WTC11 (cell line): Measurements from ENCODE around the gene ADI1. TPM values are rescaled to one million over a fixed set of nuclear protein-coding genes. Genes with fewer than 3 reads are reported as not detected.

Experiments
- ATAC-seq: fragments of 200-7000 bp; cut with Tn5 transposase; 2 replicates; pipeline ENCODE4 v1.10.0; 2021; ENCODE audit warnings: mild to moderate bottlenecking, moderate library complexity
- CTCF ChIA-PET: fragments of 300-600 bp; sonication (Branson Sonifier 250); formaldehyde crosslinking; loops from one replicate; lab custom pipeline; 2021; ENCODE audit warnings: antibody characterized with exemption; lab: Charles Lee
- POLR2A ChIA-PET: fragments of 350-600 bp; sonication (Branson Sonifier 250); formaldehyde crosslinking; loops from one replicate; lab custom pipeline; 2021; ENCODE audit warnings: antibody characterized with exemption; lab: Charles Lee
- DNase-seq: peaks from one replicate; pipeline ENCODE4 v3.0.0; 2021; ENCODE audit warnings: low spot score
- H3K27ac Mint-ChIP-seq: 2 replicates; pipeline ENCODE4 v1.8.0; 2021; ENCODE audit warnings: mixed read lengths
- H3K27me3 Mint-ChIP-seq: 2 replicates; pipeline ENCODE4 v1.8.0; 2021; ENCODE audit warnings: low read depth, mild to moderate bottlenecking, moderate library complexity, mixed read lengths
- H3K36me3 Mint-ChIP-seq: 2 replicates; pipeline ENCODE4 v1.8.0; 2021; ENCODE audit warnings: mixed read lengths
- H3K4me1 Mint-ChIP-seq: 2 replicates; pipeline ENCODE4 v1.8.0; 2022; ENCODE audit warnings: mixed read lengths
- H3K4me3 Mint-ChIP-seq: 2 replicates; pipeline ENCODE4 v1.8.0; 2021; ENCODE audit warnings: mild to moderate bottlenecking, moderate library complexity, mixed read lengths
- H3K9me3 Mint-ChIP-seq: 2 replicates; pipeline ENCODE4 v1.8.0; 2021; ENCODE audit warnings: mixed read lengths
- ATF2 ChIP-seq: sonication (generic); formaldehyde crosslinking; IDR thresholded peaks from 2 replicates; pipeline ENCODE4 v1.8.1; 2022; ENCODE audit warnings: low read depth, missing genetic modification reagents, borderline replicate concordance
- CREM ChIP-seq: sonication (generic); formaldehyde crosslinking; IDR thresholded peaks from 2 replicates; pipeline ENCODE4 v1.8.1; 2022; ENCODE audit warnings: mild to moderate bottlenecking, missing genetic modification reagents, moderate library complexity
- E2F4 ChIP-seq: sonication (generic); formaldehyde crosslinking; IDR thresholded peaks from 2 replicates; pipeline ENCODE4 v1.8.1; 2022; ENCODE audit warnings: low read depth, mild to moderate bottlenecking, moderate library complexity, missing genetic modification reagents, borderline replicate concordance
- E2F5 ChIP-seq: sonication (generic); formaldehyde crosslinking; IDR thresholded peaks from 2 replicates; pipeline ENCODE4 v1.8.1; 2022; ENCODE audit warnings: mild to moderate bottlenecking, moderate library complexity, missing genetic modification reagents
- ESRRA ChIP-seq: sonication (generic); formaldehyde crosslinking; IDR thresholded peaks from 2 replicates; pipeline ENCODE4 v1.8.1; 2022; ENCODE audit warnings: mild to moderate bottlenecking, missing genetic modification reagents, borderline replicate concordance
- GABPB1 ChIP-seq: sonication (generic); formaldehyde crosslinking; IDR thresholded peaks from 2 replicates; pipeline ENCODE4 v1.8.1; 2023; ENCODE audit warnings: mild to moderate bottlenecking, missing genetic modification reagents
- MYBL2 ChIP-seq: sonication (generic); formaldehyde crosslinking; IDR thresholded peaks from 2 replicates; pipeline ENCODE4 v1.8.1; 2023; ENCODE audit warnings: mild to moderate bottlenecking, moderate library complexity, missing genetic modification reagents
- NFYB ChIP-seq: sonication (generic); formaldehyde crosslinking; conservative IDR thresholded peaks from 2 replicates; pipeline ENCODE4 v1.8.0; 2022; ENCODE audit warnings: low read depth, missing genetic modification reagents
- PRRX2 ChIP-seq: fragments of 250-450 bp; sonication (Bioruptor Pico); IDR thresholded peaks from 2 replicates; pipeline ENCODE4 v1.8.0; 2021; ENCODE audit warnings: mild to moderate bottlenecking
- RELA ChIP-seq: sonication (generic); formaldehyde crosslinking; IDR thresholded peaks from 2 replicates; pipeline ENCODE4 v1.8.1; 2022; ENCODE audit warnings: missing genetic modification reagents, mild to moderate bottlenecking, borderline replicate concordance
- RORB ChIP-seq: fragments of 250-450 bp; sonication (Bioruptor Pico); IDR thresholded peaks from 2 replicates; pipeline ENCODE4 v1.9.0; 2021; ENCODE audit warnings: mild to moderate bottlenecking
- SMAD3 ChIP-seq: sonication (generic); formaldehyde crosslinking; IDR thresholded peaks from 2 replicates; pipeline ENCODE4 v1.8.0; 2022; ENCODE audit warnings: missing genetic modification reagents, mild to moderate bottlenecking, borderline replicate concordance
- SOX15 ChIP-seq: fragments of 250-450 bp; sonication (Bioruptor Pico); IDR thresholded peaks from 2 replicates; pipeline ENCODE4 v1.9.0; 2021; ENCODE audit warnings: mild to moderate bottlenecking
- TEAD4 ChIP-seq: sonication (generic); formaldehyde crosslinking; IDR thresholded peaks from 2 replicates; pipeline ENCODE4 v1.8.0; 2022; ENCODE audit warnings: mild to moderate bottlenecking, missing genetic modification reagents
- USF1 ChIP-seq: sonication (generic); formaldehyde crosslinking; IDR thresholded peaks from 2 replicates; pipeline ENCODE4 v1.8.0; 2022; ENCODE audit warnings: mild to moderate bottlenecking, missing genetic modification reagents
- ZBTB43 ChIP-seq: sonication (generic); formaldehyde crosslinking; IDR thresholded peaks from 2 replicates; pipeline ENCODE4 v1.8.1; 2023; ENCODE audit warnings: mild to moderate bottlenecking, missing genetic modification reagents
- ZNF121 ChIP-seq: sonication (generic); formaldehyde crosslinking; IDR thresholded peaks from 2 replicates; pipeline ENCODE4 v1.8.0; 2023; ENCODE audit warnings: missing genetic modification reagents
- ZNF219 ChIP-seq: sonication (generic); formaldehyde crosslinking; IDR thresholded peaks from 2 replicates; pipeline ENCODE4 v1.8.0; 2023; ENCODE audit warnings: missing genetic modification reagents, mild to moderate bottlenecking, borderline replicate concordance
- total RNA-seq: library from RNA; stranded (reverse); gene quantifications from 3 replicates; pipeline ENCODE4 v1.2.3, GENCODE V29; 2021
- TF ChIP-seq, protein P1 (sequence below): fragments of 250-450 bp; sonication (Bioruptor Pico); IDR thresholded peaks from 2 replicates; pipeline ENCODE4 v2.1.2; 2022; ENCODE audit warnings: mild to moderate bottlenecking, moderate library complexity
- TF ChIP-seq, protein P2 (sequence below): fragments of 250-450 bp; sonication (Bioruptor Pico); conservative IDR thresholded peaks from 2 replicates; pipeline ENCODE4 v1.9.0; 2021; ENCODE audit warnings: mild to moderate bottlenecking
- TF ChIP-seq, protein P3 (sequence below): sonication (generic); formaldehyde crosslinking; IDR thresholded peaks from 2 replicates; pipeline ENCODE4 v1.8.0; 2023; ENCODE audit warnings: mild to moderate bottlenecking, missing genetic modification reagents
- TF ChIP-seq, protein P4 (sequence below): sonication (generic); formaldehyde crosslinking; IDR thresholded peaks from 2 replicates; pipeline ENCODE4 v1.8.1; 2022; ENCODE audit warnings: missing genetic modification reagents, borderline replicate concordance

Gene ADI1
- total RNA-seq, 1 experiment from 2014 or later, result 21.4 TPM

DNA sequence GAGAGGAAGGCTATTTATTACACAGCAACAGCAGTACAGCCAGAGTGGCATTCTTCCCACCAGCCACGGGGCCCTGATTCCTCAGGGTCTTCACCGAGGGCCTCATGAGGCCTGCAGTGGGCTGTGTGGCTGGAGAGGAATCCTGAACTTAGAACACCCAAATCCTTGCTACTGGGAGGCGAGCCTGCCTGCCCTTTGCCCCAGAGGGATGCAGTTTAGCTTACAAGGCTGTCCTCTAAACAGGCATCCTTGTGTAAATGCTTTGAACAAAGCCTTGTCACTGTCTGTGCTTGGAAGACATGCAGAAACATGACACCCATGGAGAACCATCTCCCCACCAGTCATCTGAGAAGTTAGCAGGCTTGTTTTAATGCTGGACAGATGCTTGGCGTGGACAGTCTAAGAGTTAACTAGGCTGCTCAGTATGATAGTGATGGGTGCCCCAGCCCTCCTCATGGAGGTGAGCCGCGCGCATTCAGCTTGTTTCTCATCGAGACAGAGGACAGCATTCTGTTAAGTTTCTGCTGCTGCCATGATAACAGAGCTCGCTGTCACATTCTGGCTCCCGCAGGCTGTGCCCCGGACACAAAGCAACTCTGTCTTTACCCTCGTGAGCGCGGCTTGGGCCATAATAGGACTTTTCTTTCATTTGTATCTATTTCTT lies 42.9 kb downstream of the ADI1 start (continued):
- TF ChIP-seq, protein P1, sequence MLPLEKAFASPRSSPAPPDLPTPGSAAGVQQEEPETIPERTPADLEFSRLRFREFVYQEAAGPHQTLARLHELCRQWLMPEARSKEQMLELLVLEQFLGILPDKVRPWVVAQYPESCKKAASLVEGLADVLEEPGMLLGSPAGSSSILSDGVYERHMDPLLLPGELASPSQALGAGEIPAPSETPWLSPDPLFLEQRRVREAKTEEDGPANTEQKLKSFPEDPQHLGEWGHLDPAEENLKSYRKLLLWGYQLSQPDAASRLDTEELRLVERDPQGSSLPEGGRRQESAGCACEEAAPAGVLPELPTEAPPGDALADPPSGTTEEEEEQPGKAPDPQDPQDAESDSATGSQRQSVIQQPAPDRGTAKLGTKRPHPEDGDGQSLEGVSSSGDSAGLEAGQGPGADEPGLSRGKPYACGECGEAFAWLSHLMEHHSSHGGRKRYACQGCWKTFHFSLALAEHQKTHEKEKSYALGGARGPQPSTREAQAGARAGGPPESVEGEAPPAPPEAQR (CRISPR knock-in tag), result no peak
- TF ChIP-seq ATF2 (CRISPR knock-in tag), result no peak
- TF ChIP-seq, protein P2, sequence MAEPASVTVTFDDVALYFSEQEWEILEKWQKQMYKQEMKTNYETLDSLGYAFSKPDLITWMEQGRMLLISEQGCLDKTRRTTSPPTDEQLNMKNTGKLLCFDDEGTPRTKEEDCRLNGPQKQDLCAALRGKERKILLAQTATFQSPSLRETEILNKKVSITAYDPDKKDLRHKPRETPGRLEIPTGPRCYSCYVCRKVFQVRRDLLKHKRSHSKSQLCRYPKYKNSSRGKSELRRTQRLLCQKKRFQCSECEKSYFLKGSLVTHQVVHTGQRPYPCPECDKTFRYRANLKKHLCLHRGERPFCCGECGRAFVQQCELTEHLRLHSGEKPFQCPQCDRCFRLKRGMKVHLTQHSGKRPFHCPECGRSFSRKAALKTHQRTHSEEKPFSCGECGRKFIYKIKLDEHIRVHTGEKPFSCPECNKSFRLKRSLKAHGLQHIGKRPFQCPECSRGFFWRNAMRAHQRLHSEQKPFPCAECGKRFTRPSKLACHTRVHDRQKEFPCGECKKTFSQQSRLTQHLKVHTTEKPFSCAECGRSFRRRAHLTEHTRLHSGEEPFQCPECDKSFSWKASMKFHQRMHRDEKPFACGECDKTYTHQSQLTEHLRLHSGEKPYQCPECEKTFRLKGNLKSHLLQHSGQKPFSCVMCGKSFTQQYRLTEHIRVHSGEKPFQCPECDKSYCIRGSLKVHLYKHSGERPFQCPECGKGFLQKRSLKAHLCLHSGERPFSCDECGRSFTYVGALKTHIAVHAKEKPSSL (CRISPR knock-in tag), result no peak
- TF ChIP-seq, protein P3, sequence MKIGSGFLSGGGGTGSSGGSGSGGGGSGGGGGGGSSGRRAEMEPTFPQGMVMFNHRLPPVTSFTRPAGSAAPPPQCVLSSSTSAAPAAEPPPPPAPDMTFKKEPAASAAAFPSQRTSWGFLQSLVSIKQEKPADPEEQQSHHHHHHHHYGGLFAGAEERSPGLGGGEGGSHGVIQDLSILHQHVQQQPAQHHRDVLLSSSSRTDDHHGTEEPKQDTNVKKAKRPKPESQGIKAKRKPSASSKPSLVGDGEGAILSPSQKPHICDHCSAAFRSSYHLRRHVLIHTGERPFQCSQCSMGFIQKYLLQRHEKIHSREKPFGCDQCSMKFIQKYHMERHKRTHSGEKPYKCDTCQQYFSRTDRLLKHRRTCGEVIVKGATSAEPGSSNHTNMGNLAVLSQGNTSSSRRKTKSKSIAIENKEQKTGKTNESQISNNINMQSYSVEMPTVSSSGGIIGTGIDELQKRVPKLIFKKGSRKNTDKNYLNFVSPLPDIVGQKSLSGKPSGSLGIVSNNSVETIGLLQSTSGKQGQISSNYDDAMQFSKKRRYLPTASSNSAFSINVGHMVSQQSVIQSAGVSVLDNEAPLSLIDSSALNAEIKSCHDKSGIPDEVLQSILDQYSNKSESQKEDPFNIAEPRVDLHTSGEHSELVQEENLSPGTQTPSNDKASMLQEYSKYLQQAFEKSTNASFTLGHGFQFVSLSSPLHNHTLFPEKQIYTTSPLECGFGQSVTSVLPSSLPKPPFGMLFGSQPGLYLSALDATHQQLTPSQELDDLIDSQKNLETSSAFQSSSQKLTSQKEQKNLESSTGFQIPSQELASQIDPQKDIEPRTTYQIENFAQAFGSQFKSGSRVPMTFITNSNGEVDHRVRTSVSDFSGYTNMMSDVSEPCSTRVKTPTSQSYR (CRISPR knock-in tag), result no peak
- TF ChIP-seq, protein P4, sequence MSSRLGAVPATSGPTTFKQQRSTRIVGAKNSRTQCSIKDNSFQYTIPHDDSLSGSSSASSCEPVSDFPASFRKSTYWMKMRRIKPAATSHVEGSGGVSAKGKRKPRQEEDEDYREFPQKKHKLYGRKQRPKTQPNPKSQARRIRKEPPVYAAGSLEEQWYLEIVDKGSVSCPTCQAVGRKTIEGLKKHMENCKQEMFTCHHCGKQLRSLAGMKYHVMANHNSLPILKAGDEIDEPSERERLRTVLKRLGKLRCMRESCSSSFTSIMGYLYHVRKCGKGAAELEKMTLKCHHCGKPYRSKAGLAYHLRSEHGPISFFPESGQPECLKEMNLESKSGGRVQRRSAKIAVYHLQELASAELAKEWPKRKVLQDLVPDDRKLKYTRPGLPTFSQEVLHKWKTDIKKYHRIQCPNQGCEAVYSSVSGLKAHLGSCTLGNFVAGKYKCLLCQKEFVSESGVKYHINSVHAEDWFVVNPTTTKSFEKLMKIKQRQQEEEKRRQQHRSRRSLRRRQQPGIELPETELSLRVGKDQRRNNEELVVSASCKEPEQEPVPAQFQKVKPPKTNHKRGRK (CRISPR knock-in tag), result no peak
- TF ChIP-seq NFYB (CRISPR knock-in tag), result no peak
- TF ChIP-seq PRRX2 (CRISPR knock-in tag), result no peak
- no peak for TF ChIP-seq E2F5 (CRISPR knock-in tag)
- no peak for TF ChIP-seq ZBTB43 (CRISPR knock-in tag)
- TF ChIP-seq, all 79 proteins: peak for 0

GRCh38 chr2:3475771-3476170 lies 43.6 kb downstream of the ADI1 start:
- H3K36me3 Mint-ChIP-seq, result peaks cover 24% of the 10 kb centered on the region
- TF ChIP-seq USF1 (CRISPR knock-in tag) (no peak), CREM (CRISPR knock-in tag) (no peak), TEAD4 (CRISPR knock-in tag) (no peak), E2F4 (no peak), ZNF121 (CRISPR knock-in tag) (no peak), ZNF219 (CRISPR knock-in tag) (no peak), SMAD3 (CRISPR knock-in tag) (no peak), RORB (no peak), RELA (CRISPR knock-in tag) (no peak), SOX15 (CRISPR knock-in tag) (no peak), MYBL2 (CRISPR knock-in tag) (no peak), ESRRA (no peak), GABPB1 (CRISPR knock-in tag) (no peak)
- TF ChIP-seq, all 79 proteins: peak for 0
- Mint-ChIP-seq H3K9me3 (no peaks in the 10 kb centered on the region), H3K4me3 (no peak overlapping the region), H3K27me3 (no peaks in the 10 kb centered on the region), H3K4me1 (peaks cover 11% of the 10 kb centered on the region), H3K27ac (no peak overlapping the region)
- DNase-seq (no peak), ATAC-seq (no peak)
- POLR2A ChIA-PET, result no interaction called here
- CTCF ChIA-PET, result no interaction called here
